Measurements from ENCODE around the gene TTYH3.

DNA sequence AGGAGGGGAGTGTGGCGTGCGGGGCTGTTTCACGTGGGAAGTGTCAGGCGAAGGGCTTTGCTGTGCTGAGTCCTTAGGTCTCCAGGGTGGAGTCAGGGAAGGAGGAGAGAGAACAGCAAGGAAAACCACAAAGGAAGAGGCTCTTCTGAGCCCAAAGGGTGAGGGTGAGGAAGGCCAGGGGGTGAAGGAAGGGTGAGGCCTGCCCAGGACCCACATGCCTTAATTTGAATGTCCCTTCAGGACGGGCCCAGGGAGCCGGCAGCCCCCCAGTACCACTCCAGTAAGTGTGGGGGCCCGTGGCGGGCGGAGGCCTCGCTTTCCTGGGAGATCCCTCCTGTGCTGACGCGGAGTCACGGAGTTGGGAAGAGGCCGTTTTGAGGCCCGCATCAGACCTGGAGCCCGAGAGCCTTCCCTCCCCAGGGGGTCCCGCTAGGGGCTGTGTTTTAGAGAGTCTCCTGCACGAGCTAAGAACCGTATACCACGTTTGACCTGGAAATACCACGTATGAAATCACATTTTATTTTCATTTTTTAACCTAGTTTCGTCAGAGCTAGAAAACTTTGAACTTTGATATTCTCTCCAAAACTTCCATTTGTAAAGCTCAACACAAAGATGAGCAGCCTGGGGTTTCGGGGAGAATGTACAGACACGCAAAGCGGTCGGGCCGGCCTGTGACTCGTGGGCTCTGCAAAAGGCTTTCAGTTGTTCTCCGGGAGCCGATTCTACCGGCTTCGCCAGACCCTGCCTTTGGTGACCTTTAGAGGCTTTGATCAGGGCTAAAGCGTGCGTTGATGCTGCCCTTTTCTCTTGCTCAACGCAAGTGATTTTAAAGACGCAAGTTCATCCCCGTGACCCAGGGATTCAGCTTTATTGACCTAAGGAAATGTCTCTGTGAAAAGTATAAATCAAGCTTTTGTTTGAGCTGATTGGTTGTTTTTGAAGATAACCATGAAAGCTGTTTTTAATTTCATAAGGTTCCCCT, 23.6 kb upstream of the TTYH3 start:
- TF ChIP-seq, protein P1, sequence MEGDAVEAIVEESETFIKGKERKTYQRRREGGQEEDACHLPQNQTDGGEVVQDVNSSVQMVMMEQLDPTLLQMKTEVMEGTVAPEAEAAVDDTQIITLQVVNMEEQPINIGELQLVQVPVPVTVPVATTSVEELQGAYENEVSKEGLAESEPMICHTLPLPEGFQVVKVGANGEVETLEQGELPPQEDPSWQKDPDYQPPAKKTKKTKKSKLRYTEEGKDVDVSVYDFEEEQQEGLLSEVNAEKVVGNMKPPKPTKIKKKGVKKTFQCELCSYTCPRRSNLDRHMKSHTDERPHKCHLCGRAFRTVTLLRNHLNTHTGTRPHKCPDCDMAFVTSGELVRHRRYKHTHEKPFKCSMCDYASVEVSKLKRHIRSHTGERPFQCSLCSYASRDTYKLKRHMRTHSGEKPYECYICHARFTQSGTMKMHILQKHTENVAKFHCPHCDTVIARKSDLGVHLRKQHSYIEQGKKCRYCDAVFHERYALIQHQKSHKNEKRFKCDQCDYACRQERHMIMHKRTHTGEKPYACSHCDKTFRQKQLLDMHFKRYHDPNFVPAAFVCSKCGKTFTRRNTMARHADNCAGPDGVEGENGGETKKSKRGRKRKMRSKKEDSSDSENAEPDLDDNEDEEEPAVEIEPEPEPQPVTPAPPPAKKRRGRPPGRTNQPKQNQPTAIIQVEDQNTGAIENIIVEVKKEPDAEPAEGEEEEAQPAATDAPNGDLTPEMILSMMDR (IDR thresholded peaks at IDR 0.05; ENCODE audit: control extremely low read depth in 1 of 3, insufficient read depth in 1 of 3, low read depth in 1 of 3, low read length in 3 of 3), result no peak
- TF ChIP-seq EP300 (IDR thresholded peaks at IDR 0.05; ENCODE audit: borderline replicate concordance in 1 of 2, low read depth in 2 of 2, low read length in 2 of 2), result no peak
- TF ChIP-seq POLR2A (IDR thresholded peaks at IDR 0.05; ENCODE audit: control extremely low read depth in 1 of 2, low read depth in 2 of 2, low read length in 2 of 2), result no peak
- TF ChIP-seq MAFK (IDR thresholded peaks at IDR 0.05; ENCODE audit: low read depth, low read length), result no peak
- TF ChIP-seq POLR2AphosphoS5 (IDR thresholded peaks at IDR 0.05; ENCODE audit: low read depth, low read length), result no peak
- TF ChIP-seq, protein P2, sequence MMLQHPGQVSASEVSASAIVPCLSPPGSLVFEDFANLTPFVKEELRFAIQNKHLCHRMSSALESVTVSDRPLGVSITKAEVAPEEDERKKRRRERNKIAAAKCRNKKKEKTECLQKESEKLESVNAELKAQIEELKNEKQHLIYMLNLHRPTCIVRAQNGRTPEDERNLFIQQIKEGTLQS (IDR thresholded peaks at IDR 0.05; ENCODE audit: insufficient read depth, low read depth, low read length), result no peak
- TF ChIP-seq TAF1 (IDR thresholded peaks at IDR 0.05; ENCODE audit: low read depth, low read length), result no peak
- no peak for TF ChIP-seq CEBPB (IDR thresholded peaks at IDR 0.05; ENCODE audit: low read depth, low read length)
- no peak for TF ChIP-seq JUND (IDR thresholded peaks at IDR 0.05; ENCODE audit: low read length)
- TF ChIP-seq, protein P3, sequence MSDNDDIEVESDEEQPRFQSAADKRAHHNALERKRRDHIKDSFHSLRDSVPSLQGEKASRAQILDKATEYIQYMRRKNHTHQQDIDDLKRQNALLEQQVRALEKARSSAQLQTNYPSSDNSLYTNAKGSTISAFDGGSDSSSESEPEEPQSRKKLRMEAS (IDR thresholded peaks at IDR 0.05), result no peak
- no peak for TF ChIP-seq EGR1 (IDR thresholded peaks at IDR 0.05; ENCODE audit: borderline replicate concordance, low read depth, low read length)

All from H1 (cell line).